BJ (cell line): Measurements from ENCODE around the gene CXCL8. TPM values are rescaled to one million over a fixed set of nuclear protein-coding genes. Genes with fewer than 3 reads are reported as not detected.

Source experiments
- CTCF ChIA-PET: fragments of 350-600 bp; formaldehyde crosslinking; extraction: SDS; loops from one replicate; lab custom pipeline; 2021; ENCODE audit warnings: antibody characterized with exemption, inconsistent platforms; lab: Yijun Ruan, JAX
- POLR2A ChIA-PET: fragments of 300-600 bp; sonication (Branson Sonifier 250); formaldehyde crosslinking; extraction: SDS; loops from one replicate; lab custom pipeline; 2021; ENCODE audit warnings: antibody characterized with exemption; lab: Charles Lee
- DNase-seq: peaks from one replicate; pipeline ENCODE4 v3.0.0-alpha.2; 2011; ENCODE audit warnings: low read depth
- H3K27me3 ChIP-seq: 2 replicates; pipeline ENCODE4 v1.6.0; 2011; ENCODE audit warnings: low read length; ENCODE audit not compliant: control insufficient read depth, insufficient read depth
- H3K36me3 ChIP-seq: 2 replicates; pipeline ENCODE4 v1.5.1; 2011; ENCODE audit warnings: low read length; ENCODE audit not compliant: control insufficient read depth, insufficient read depth
- H3K4me3 ChIP-seq: 2 replicates; pipeline ENCODE4 v1.5.1; 2011; ENCODE audit warnings: low read depth, mild to moderate bottlenecking, control low read depth, low read length
- polyA plus RNA-seq: library from polyadenylated mRNA; depleted of rRNA; stranded (reverse); fragments of >200 nt; gene quantifications from 2 replicates; pipeline ENCODE4 v1.2.3, GENCODE V29; 2011
- TF ChIP-seq, protein P1 (sequence below): IDR thresholded peaks from 2 replicates; pipeline ENCODE4 v1.5.1; 2011; ENCODE audit warnings: low read depth, mild to moderate bottlenecking, control low read depth, inconsistent platforms, low read length, moderate library complexity; ENCODE audit not compliant: insufficient read depth

The CXCL8 gene
- polyA plus RNA-seq, 1 experiment: 1.1 TPM

DNA sequence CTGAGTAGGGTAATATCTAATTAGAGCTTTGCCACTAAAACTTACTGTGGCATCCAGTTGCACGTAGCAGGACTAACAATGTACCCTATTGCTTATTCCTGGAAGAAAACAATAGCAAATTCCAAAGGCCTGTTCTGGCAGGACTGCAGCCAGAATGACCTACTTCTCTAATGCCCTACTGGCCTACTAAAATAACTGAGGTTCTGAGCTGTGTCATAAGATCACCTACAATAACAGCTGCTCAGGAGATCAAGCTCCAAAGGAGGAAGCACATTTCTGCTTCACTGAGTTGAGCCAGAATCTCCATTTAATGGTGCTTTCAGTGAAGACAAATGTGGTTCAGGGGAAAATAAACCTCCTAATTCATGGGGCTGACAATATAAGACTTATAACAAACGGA, 42.2 kb upstream of the CXCL8 start:
- DNase-seq: no peak

DNA sequence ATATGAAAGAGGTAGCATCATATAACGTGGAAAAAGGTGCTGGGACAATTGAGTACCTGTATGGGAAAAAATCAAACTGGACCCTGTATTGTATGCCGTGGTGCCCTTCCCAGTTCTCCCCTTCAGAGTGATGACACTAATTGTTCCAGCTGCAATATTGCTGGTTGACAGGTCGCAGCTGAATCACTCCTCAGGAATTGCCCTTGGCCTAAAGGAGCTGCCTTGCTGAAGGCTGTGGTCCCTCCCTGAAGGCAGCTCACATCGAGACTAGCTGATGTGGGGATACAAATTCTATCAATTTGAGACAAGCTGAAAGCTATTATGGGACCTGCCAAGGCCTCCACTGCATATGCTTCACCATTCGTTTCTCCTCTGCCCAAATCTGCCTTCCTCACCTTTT, 39.3 kb upstream of the CXCL8 start:
- H3K27me3 ChIP-seq: no peaks in the 10 kb centered on the region
- POLR2A ChIA-PET: no interaction called here
- CTCF ChIA-PET: interaction anchor here (0.6 to 1.3 kb wide), 3 partner anchors 12 to 25 kb away, joined by 3 read pairs; no protein-coding TSS in a partner anchor
- no peaks in the 10 kb centered on the region for H3K36me3 ChIP-seq
- no peak for DNase-seq
- no peak overlapping the region for H3K4me3 ChIP-seq
- TF ChIP-seq, protein P1, sequence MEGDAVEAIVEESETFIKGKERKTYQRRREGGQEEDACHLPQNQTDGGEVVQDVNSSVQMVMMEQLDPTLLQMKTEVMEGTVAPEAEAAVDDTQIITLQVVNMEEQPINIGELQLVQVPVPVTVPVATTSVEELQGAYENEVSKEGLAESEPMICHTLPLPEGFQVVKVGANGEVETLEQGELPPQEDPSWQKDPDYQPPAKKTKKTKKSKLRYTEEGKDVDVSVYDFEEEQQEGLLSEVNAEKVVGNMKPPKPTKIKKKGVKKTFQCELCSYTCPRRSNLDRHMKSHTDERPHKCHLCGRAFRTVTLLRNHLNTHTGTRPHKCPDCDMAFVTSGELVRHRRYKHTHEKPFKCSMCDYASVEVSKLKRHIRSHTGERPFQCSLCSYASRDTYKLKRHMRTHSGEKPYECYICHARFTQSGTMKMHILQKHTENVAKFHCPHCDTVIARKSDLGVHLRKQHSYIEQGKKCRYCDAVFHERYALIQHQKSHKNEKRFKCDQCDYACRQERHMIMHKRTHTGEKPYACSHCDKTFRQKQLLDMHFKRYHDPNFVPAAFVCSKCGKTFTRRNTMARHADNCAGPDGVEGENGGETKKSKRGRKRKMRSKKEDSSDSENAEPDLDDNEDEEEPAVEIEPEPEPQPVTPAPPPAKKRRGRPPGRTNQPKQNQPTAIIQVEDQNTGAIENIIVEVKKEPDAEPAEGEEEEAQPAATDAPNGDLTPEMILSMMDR: no peak

More for the DNA sequence above, 42.2 kb upstream of the CXCL8 start:
- Histone ChIP-seq H3K4me3 (no peak overlapping the region), H3K36me3 (no peaks in the 10 kb centered on the region), H3K27me3 (no peaks in the 10 kb centered on the region)
- ChIA-PET POLR2A (no interaction called here), CTCF (interaction anchor here (0.6 to 1.5 kb wide), 5 partner anchors 9 to 249 kb away, joined by 3 to 7 read pairs (median 4); no protein-coding TSS in a partner anchor)
- TF ChIP-seq, protein P1: no peak

DNA sequence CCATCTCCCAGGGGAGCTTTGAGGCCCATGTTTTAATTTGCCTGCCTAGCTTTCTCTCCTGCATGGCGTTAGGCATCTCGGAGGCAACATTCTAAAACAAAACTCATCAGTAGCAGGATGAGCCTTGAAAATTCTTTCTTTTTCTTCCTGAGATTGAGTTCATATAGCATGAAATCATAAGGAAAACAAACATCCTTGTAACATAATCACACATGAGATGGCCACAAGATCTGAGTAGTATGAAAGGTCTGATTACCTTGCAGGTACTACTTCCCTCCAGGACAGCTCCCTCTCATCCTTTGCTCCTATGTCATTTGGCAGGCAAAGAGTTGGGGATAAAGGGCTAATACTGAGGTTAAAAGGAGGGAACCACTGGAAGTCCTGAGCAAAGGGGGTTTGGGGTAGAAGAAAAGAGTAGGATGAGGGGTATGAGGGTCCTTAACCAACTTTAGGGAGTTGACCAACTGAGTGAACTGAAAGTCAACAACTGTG, 37.5 kb upstream of the CXCL8 start:
- Histone ChIP-seq H3K27me3 (no peaks in the 10 kb centered on the region), H3K4me3 (no peak overlapping the region), H3K36me3 (no peaks in the 10 kb centered on the region)
- no peak for DNase-seq
- TF ChIP-seq, protein P1: no peak
- ChIA-PET CTCF (interaction anchor here (0.9 kb wide), 1 partner anchor 221 kb away, joined by 3 read pairs; no protein-coding TSS in a partner anchor), POLR2A (no interaction called here)

DNA sequence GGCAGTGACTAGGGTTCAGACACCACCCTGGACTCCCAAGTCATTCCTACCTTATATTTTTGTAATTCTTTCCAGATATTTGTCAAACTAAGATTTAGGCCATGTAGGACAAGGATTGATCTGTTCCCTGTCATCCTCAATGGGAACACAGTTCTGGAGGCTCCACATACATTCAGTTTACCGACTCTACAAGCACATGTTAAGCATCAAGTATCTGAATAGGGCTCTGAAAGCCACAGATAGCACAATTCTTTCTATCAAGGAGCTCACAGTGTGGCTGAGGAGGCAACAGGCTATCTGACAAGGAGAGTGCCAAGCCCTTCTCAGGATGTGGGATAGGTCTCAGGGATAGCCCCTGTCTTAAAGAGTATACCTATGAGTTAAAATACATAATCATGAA, 37.0 kb upstream of the CXCL8 start:
- DNase-seq: no peak
- ChIA-PET CTCF (interaction anchor here (0.7 to 0.9 kb wide), 2 partner anchors 102 to 220 kb away, joined by 3 read pairs; no protein-coding TSS in a partner anchor), POLR2A (no interaction called here)
- H3K4me3 ChIP-seq: no peak overlapping the region
- H3K27me3 ChIP-seq: no peaks in the 10 kb centered on the region
- no peaks in the 10 kb centered on the region for H3K36me3 ChIP-seq
- TF ChIP-seq, protein P1: no peak

DNA sequence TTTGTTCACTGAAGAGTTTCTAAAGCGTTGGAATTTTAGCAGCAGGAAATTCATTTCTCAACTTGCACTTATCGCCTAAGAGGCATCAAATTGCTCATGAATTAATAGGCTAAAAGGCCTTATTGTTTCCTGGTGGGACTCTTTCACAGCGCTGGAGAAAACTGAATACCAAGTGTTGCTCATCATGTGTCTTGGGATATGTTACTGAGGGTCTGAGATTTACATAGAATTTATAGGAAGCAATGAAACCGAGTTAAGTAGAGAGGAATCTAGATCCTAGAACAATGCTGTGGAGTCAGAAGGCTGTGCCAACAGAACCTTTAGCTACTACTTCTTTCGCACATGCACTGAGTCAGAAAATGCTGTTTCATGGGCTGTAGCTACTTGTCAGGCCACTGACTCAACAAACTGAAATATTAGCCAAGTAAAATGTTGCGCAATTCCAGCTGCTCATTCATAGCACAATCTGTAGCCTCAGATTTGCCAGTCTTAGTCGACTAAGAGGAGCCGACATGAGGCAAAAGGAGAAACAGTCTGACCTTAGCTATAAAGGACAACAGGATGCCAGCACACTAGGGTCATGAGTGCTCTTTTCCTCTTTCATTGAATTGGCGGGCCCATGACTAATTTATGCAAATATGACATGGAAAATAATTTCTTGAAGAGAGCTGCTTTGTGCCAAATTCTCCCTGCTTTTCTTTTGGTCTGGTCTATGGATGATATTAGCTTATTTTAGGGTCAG, 35.9 kb upstream of the CXCL8 start:
- ChIA-PET POLR2A (no interaction called here), CTCF (interaction anchor here (0.5 to 1.9 kb wide), 6 partner anchors 10 to 430 kb away, joined by 3 to 6 read pairs (median 3); no protein-coding TSS in a partner anchor)
- peak; percentile 97 for DNase-seq
- TF ChIP-seq, protein P1: no peak
- no peaks in the 10 kb centered on the region for H3K36me3 ChIP-seq
- H3K27me3 ChIP-seq: no peaks in the 10 kb centered on the region
- no peak overlapping the region for H3K4me3 ChIP-seq
